CD4-positive, alpha-beta T cell treated with Interleukin-2 at 100 ng/mL for 4 hours (primary cell): Measurements from ENCODE around the gene FAM120AOS.

Experiments used
- DNase-seq: peaks from one replicate; pipeline ENCODE4 v3.0.0-alpha.2; 2020; ENCODE audit warnings: low spot score

FAM120AOS gene

DNA sequence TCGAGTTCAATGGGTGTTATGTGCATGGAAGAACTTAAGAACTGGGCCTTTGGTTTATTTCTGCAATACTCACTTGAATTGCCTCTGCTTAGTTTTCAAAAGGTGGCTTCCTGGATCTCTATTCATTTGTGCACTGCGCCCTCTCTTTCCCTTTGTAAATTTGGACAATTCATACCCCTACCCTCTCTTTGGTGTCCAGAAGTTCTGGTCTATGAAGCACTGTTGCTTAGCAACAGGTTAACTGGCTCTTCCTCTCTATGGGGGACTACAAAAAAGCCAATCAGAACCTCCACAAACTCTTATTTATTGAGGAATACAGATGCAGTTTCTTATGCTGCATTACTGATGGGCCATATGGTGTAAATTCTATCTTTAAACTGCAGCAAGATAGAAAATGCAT is 15.4 kb downstream of the FAM120AOS start:
- no peak for DNase-seq

DNA sequence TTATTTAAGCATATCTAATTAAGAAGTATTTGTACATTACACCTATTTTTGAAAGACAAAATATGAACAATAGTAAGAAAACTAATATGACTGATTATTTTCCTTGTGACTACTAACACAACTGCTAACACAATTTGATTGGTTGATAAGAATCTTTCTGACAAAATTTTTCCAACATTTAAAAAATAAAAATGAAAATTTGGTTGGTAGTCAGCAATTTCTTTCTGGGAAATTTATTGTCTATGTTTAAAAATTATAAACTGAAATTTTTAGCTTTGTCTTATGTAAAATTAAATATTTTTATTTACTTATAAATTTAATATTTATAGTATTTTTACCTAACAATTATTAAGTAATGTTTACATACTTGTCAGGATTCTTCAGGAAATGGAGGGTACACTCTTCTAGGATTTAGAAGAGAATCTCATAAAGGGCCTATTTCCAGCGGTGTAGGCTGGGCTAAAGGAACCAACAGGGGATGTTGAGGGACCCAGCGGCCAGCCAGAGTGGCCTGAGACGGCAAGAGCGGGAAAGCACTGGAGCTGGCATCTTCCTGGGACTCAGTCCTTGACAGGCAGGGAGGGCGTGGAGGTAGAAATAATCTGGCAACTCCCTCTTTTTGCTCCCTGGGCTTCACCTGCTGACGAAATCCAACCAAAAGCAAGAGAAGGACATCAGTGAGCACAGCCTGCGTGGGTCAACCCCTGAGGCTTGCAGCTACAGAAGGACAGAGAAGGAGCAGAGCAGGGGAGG is 16.6 kb downstream of the FAM120AOS start:
- no peak for DNase-seq

DNA sequence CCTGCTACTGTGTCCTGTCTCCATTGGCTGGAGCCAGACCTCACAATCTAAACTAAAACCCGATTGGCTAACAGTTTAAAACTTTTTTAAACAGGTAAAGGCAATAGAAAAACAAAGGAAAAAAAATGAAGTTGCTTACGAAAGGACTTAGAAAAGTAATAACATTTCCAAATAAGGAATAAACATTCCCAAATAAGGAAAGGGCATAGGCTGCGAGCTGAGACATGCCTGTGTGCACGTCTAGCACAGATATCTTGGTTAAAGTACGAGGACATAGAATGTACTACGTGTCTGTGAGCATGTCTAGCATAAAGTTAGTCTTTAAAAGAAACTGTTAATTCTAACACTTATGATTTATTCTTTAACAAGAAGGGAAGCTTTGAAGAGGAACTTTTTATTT is 17.2 kb downstream of the FAM120AOS start:
- DNase-seq, result no peak

DNA sequence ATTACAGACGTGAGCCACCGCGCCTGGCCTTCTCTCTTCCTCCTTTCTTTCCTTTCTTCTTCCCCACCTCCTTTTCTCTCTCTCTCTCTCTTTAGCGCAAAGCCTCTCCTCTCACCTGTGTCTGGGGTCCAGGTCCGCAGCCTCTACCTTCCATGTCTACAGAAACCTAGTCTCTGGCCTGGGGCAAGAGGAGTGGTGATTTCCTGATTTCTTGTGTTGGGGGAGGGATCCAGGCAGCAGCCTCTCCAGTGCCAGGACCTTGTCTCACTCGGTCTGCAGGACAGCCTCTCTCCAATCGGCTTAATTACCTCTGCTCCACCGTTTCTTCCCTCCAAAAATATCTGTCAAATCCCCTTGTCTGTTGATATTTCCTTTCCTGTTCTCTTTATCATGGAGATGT is 18.0 kb downstream of the FAM120AOS start:
- DNase-seq, result no peak

DNA sequence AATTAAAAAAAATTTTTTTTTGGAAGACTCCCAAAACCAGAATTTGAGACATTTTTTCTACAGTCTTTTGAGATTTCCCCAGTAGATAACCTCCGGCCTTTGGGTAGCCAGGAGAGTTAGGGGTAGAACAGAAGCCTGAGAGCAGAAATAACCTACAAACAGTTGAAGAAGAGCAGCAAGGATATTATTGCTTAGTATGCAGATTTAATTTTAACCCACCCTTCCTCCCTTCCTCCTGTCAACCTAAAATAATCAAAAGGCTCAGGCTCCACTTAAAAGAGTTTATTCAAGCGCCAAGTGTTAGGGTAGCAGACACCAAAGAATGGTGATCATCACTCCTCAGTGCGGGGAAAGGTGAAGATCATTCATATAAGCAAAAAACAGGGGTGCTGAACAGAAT is 19.3 kb downstream of the FAM120AOS start:
- no peak for DNase-seq

DNA sequence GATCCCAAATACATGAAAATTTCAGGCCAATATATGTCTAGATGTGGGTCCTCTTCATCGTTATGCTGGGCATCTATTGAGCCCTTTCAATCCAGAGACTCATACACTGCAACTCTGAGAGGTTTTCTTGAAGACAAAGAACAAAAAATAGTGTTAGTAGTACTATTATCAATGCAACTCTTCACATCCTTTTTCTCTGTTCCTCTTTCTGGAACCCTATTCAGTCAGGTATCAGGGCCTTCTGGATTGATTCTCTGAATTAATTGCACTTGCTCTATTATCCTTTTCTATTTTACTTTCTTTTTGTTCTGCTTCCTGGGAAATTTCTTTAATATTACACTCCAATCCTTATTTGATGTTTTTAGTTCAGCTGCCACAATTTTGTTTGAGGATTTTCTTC is 20.4 kb downstream of the FAM120AOS start:
- DNase-seq, result no peak

DNA sequence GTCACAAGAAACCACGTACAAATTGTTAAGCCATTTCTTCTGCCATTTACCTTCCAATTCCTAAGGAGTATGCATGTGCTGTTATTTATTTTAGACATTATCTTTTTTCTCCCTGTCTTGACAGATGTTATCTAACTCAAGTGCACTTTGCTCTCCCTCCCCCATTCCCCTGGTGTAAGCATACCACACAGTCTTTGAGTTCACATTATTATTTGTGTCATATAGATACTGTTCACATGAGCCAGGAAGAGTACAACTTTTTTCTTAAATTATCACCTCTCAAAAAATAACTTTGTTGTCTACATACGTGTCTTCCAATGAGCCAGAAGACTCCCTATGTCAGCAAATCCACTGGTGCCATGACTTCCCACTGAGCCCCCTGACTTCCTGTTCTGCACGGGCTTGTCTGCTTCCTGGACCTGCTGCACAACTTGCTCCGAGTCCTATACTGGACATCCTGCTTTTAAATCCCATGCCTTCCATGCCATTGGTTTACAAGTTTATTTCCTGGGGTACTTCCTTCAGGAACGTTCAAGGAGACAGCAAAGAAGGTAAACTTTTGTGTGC is 21.8 kb downstream of the FAM120AOS start:
- no peak for DNase-seq

DNA sequence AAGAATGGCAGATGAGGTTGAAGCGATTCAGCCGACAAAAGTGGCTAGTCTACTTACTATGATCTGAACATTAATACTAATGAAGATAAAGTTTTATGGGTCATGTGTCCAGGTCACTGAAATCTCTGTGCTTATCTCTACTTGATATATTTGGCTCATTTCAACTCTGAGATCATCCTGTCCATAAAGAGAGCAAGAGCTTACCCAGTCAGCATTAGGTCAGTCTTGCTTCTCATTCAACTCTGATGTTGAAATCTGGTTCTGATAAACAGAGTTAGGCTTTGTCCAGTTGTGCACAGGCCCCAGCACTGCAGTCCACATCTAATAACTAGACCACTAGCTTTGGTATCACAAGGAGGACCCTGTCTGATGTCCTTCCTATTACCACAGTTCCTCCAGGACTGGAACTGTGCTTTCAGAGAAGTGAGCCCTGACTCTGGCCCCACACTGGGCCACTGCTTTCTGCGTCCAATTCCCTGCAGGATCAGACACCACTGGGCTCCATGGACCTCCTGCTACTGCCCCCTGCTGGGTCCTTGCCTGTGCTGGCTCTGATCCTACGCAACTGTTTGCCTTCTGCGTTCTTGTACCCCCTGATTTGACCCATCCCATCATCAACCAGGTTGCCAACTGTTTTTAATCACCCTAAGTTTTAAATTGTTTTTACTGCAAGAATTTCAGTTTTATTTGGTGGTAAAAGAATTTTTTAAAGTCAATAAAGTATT is 25.6 kb downstream of the FAM120AOS start:
- no peak for DNase-seq

DNA sequence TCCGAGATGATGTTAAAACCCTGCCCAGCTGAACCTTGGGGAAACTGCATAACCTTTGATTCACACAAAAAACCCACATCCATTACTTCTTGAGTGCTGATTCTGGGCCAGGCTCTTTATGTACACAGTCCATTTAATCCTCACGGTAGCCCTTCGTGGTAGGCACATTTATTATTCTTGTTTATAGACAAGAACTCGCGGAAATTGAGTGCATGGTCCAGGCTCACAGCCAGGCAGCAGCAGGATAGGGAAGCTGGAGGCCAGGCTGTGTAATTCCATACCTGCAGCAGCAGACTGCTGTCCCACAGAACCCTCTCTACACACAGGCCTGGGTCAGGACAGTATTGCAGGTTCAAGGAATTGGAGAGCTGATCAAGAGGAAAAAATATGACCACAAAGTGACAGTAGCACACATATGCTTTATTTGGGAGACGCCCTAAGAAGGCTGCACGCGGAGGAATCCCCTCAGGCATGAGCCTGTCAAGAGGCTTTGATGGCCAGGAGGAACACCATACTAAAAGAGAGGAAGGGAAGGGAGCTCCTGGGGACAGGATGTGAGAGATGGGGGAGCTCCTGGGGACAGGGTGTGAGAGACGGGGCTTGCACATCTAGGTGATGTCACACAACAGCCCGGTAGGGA is 30.3 kb downstream of the FAM120AOS start:
- DNase-seq, result no peak

DNA sequence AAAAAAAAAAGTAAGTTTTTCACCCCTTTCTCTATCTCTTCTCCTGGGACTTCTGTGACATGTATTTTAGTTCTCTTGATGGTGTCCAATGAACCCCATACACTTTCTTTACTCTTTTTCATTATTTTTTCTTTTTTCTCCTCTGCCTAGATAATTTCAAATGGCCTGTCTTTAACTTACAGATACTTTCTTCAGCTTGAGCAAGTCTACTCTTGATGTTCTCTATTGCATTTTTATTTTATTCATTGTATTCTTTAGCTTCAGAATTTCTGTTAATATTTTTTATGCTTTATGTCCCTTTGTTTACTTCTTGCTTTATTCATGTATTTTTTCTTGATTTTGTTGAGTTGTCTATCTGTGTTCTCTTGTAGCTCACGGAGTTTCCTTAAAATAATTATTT is 34.4 kb downstream of the FAM120AOS start:
- no peak for DNase-seq

DNA sequence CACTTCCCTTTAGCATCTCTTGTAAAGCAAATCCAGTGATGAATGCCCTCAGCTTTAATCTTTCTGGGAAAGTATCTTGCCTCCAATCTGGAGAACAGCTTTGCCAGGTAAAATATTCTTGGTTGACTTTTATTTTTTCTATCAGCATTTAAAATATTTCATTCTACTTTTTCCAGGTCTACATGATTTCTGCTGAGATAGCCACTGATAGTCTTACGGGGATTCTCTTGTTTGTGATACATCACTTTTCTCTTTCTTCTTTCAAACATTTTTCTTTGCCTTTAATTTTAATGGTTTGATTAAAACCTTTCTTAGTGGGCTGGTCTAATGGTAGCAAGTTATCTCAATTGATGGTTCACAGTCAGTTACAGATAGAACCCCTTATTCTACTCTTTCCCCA is 35.8 kb downstream of the FAM120AOS start:
- DNase-seq, result no peak

DNA sequence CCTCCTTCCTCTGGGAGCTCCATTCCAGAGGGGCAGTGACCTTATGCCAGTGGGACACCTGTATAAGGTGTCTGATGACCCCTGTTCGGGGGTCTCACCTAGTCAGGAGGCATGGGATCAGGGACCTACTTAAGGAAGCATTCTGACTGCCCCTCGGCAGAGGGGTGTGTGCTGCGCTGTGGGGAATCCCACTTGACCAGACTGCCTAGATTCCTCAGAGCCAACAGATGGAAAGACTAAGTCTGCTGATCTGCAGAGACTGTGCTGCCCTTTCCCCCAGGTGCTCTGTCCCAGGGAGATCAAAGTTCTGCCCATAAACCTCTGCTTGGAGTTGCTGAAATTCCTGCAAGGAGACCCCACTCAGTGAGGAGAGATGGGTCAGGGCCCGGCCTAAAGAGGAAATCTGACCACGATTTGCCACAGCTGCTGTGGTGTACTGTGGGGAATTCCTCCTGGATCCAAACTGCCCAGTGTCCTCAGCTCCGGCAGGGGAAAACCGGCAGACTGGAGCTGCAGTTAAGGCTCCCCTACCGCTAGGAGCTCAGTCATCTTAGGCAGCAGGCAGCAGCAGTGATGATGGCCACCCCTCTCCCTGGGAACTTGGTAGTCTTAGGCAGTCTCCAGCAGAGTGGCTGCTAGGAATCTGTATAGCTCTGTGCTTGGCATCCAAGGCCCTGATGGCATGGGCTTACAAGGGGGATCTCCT is 36.7 kb downstream of the FAM120AOS start:
- no peak for DNase-seq

DNA sequence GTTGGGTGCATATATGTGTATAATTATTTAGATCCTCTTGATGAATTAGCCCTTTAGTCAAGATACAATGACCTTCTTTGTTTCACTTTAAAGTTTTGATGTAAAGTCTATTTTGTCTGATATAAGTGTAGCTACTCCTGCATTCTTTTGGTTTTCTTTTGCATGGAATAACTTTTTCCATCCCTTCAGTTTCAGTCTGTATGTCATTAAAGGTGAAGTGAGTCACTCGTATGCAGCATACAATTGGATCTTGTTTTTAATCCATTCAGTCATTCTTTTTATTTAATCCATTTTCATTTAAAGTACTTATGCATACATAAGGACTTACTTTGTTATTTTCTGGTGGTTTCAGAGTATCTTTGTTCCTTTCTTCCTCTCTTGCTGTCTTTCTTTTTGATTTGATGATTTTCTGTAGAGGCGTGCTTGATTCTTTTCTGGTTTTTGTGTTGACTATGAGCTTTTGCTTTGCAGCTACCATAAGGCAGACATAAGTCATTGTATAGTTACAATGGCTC is 38.1 kb downstream of the FAM120AOS start:
- no peak for DNase-seq

DNA sequence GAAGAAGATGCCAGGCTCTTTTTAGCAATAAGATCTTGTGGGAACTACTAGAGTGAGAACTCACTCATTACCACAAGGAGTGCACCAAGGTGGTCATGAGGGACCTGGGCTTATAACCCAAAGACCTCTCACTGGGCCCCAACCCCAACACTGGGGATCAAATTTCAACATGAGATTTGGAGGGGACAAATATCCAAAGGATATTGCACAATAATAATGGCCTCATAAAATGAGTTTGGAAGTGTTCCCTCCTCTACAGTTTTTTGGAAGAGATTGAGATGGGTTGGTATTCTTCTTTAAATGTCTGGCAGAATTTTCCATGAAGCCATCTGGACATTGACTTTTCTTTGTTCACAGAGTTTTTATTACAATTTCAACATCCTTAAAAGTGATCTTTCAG is 39.9 kb downstream of the FAM120AOS start:
- DNase-seq, result no peak

DNA sequence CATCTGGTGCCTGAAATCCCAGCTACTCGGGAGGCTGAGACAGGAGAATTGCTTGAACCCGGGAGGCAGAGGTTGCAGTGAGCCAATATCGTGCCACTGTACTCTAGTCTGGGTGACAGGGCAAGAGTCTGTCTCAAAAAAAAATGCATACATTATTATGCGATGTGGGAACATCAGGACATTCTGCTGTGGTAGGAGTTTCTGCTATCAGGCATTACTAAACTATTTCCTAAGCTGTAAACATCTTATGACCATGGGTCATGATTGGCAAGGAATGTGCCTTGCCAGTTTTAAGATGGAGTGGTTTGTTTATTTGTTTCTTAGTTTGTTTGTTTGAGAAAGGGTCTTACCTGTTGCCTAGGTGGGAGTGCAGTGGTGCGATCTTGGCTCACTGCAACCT is 47.0 kb downstream of the FAM120AOS start:
- DNase-seq, result no peak

DNA sequence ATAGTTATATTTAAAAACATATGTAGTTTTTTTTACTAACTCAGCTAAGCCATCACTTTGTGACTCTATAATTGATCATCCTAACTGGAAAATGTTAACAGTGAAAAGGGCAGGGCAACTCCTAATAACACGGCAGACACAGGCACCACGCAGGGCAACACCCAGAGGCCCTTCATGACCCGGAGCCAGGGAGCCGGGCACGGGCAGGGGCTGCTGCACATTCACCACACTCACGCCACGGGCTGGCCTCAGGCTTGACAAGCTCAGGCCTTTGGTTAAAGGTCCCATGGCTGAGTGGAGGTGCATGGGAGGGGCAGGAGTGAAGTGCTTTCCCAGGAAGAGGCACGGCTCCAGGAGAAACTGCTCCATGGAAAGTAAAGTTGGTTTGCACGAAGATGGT is 54.9 kb downstream of the FAM120AOS start:
- DNase-seq, result no peak

DNA sequence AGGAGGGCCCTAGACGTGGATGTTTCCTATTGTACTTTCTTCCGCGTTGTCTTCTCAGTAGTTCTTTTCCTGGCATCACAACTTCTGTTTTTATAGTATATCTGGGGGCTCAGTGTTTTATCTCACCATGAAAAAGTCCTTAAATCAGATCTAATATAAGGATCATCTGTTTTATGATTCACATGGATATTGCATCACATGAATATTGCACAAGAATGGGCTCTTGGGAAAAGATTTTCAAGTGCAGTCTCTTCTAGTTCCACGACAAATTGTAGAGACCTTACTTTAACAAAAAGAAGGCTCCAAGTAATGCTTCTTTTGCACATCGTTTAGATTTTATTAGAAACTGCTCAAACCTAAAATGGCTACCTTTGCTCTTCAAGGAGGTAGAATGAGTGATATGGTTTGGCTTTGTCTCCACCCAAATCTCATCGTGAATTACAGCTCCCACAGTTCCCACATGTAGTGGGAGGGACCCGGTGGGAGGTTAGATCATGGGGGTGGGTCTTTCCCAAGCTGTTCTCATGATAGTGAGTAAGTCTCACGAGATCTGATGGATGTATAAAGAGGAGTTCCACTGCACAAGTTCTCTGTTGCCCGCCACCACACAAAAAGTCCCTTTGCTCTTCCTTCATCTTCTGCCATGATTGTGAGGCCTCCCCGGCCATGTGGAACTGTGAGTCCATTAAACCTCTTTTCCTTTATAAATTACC is 55.6 kb downstream of the FAM120AOS start:
- DNase-seq, result no peak
